Measurements from ENCODE around the gene MTA3. TPM values are rescaled to one million over a fixed set of nuclear protein-coding genes. Genes with fewer than 3 reads are reported as not detected.

The MTA3 gene
- total and polyA plus RNA-seq, 8 donors, result 16.8 to 28.1 (median 21.6) TPM

- FAIRE-seq (no peak), ATAC-seq (peak in 1 of 4 donors; percentile 8), DNase-seq (no peak)
- H3K4me1 ChIP-seq, result peaks cover 10 to 25% (median 21%) of the 10 kb centered on the region in 3 donors
- intact Hi-C loops (cut with DNase I), result no loop called here
- H3K27ac ChIP-seq, result peak overlapping the region; percentile 6 to 50 (median 23)
- H3K4me3 ChIP-seq, result no peak overlapping the region
- H3K9me3 ChIP-seq, result no peaks in the 10 kb centered on the region
- no peaks in the 10 kb centered on the region for H3K27me3 ChIP-seq
- no peak for TF ChIP-seq CTCF (IDR thresholded peaks at IDR 0.05)
- H3K36me3 ChIP-seq, result no peaks in the 10 kb centered on the region
- WGBS, 2 donors, result 80 to 83% methylated on average over 8 of the region's 8 CpGs
Observed at GRCh38 chr2:42754776-42755140, 186.3 kb downstream of the MTA3 start.

GRCh38 chr2:42755191-42755880 lies 186.9 kb downstream of the MTA3 start:
- no peak for TF ChIP-seq CTCF (IDR thresholded peaks at IDR 0.05)
- H3K36me3 ChIP-seq, result no peaks in the 10 kb centered on the region
- H3K4me3 ChIP-seq, result no peak overlapping the region
- H3K27ac ChIP-seq, result peak overlapping the region; percentile 6 to 50 (median 23)
- 53 to 62% methylated on average over 14 of the region's 14 CpGs for WGBS, 2 donors
- DNase-seq (peak in 4 of 6 donors; percentile 66 to 76 (median 70)), FAIRE-seq (no peak), ATAC-seq (peak; percentile 80 to 87 (median 84))
- intact Hi-C loops (cut with DNase I), result no loop called here
- no peaks in the 10 kb centered on the region for H3K9me3 ChIP-seq
- peaks cover 10 to 25% (median 21%) of the 10 kb centered on the region in 3 donors for H3K4me1 ChIP-seq
- H3K27me3 ChIP-seq, result no peaks in the 10 kb centered on the region

GRCh38 chr2:42756150-42756775 lies 187.8 kb downstream of the MTA3 start:
- no peak for TF ChIP-seq CTCF (IDR thresholded peaks at IDR 0.05)
- Histone ChIP-seq H3K36me3 (no peaks in the 10 kb centered on the region), H3K4me1 (peaks cover 10 to 25% (median 21%) of the 10 kb centered on the region in 3 donors), H3K4me3 (no peak overlapping the region), H3K27me3 (no peaks in the 10 kb centered on the region), H3K27ac (peak overlapping the region in 1 of 4 donors; percentile 39), H3K9me3 (no peaks in the 10 kb centered on the region)
- intact Hi-C loops (cut with DNase I), result no loop called here
- FAIRE-seq (no peak), ATAC-seq (no peak), DNase-seq (no peak)
- WGBS, 2 donors, result 84 to 88% methylated on average over 9 to 10 of the region's 10 CpGs

GRCh38 chr2:42756966-42757513 lies 188.6 kb downstream of the MTA3 start:
- DNase-seq (no peak), FAIRE-seq (no peak), ATAC-seq (no peak)
- Histone ChIP-seq H3K36me3 (no peaks in the 10 kb centered on the region), H3K4me1 (peaks cover 10 to 25% (median 21%) of the 10 kb centered on the region in 3 donors), H3K27ac (no peak overlapping the region), H3K9me3 (no peaks in the 10 kb centered on the region), H3K27me3 (no peaks in the 10 kb centered on the region), H3K4me3 (no peak overlapping the region)
- intact Hi-C loops (cut with DNase I), result no loop called here
- 87 to 88% methylated on average over 6 of the region's 6 CpGs for WGBS, 2 donors
- no peak for TF ChIP-seq CTCF (IDR thresholded peaks at IDR 0.05)
